ENCODE data around the gene UIMC1.

DNA sequence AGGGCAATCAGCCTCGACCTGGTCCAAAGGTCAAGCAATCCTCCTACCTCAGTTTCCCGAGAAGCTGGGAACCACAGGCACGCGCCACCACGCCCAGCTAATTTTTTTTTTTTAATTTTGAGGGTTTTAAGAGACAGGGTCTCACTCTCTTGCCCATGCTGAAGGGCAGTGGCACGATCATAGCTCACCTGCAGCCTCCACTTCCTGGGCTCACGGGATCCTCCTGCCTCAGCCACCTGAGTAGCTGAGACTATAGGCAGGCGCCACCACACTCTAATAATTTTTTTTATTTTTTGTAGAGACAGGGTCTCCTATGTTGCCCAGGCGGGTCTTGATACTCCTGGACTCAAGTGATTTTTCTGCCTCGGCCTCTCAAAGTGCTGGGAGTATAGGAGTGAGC lies 1.6 kb downstream of the UIMC1 start:
- TF ChIP-seq, protein P1, sequence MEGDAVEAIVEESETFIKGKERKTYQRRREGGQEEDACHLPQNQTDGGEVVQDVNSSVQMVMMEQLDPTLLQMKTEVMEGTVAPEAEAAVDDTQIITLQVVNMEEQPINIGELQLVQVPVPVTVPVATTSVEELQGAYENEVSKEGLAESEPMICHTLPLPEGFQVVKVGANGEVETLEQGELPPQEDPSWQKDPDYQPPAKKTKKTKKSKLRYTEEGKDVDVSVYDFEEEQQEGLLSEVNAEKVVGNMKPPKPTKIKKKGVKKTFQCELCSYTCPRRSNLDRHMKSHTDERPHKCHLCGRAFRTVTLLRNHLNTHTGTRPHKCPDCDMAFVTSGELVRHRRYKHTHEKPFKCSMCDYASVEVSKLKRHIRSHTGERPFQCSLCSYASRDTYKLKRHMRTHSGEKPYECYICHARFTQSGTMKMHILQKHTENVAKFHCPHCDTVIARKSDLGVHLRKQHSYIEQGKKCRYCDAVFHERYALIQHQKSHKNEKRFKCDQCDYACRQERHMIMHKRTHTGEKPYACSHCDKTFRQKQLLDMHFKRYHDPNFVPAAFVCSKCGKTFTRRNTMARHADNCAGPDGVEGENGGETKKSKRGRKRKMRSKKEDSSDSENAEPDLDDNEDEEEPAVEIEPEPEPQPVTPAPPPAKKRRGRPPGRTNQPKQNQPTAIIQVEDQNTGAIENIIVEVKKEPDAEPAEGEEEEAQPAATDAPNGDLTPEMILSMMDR (IDR thresholded peaks at IDR 0.05; ENCODE audit: low read depth, low read length, poor library complexity, severe bottlenecking): no peak
- TF ChIP-seq EZH2phosphoT487 (IDR thresholded peaks at IDR 0.05; ENCODE audit: borderline replicate concordance, low read length): no peak
